SK-N-MC (cell line): ENCODE data around the gene PHETA1.

ENCODE experiments used
- EZH2 ChIP-seq: fragments of 200-600 bp; sonication (generic); IDR thresholded peaks from one replicate; pipeline ENCODE4 v1.6.1; 2017; ENCODE audit warnings: antibody characterized with exemption
- FOXP2 ChIP-seq: optimal IDR thresholded peaks from 2 replicates; pipeline ENCODE3; 2011; ENCODE audit warnings: mild to moderate bottlenecking, moderate library complexity; ENCODE audit not compliant: insufficient read depth; ENCODE audit errors: extremely low read length, control extremely low read depth
- POLR2AphosphoS5 ChIP-seq: IDR thresholded peaks from 2 replicates; pipeline ENCODE4 v1.6.1; 2012; ENCODE audit warnings: mild to moderate bottlenecking, low read depth, low read length, borderline replicate concordance

- TF ChIP-seq POLR2AphosphoS5 (no peak), EZH2 (no peak), FOXP2 (no peak)
These were observed 14.4 kb downstream of the PHETA1 start for GRCh38 chr12:111354511-111354910.
